ENCODE measurements around the gene NAMPT.

The NAMPT gene

DNA sequence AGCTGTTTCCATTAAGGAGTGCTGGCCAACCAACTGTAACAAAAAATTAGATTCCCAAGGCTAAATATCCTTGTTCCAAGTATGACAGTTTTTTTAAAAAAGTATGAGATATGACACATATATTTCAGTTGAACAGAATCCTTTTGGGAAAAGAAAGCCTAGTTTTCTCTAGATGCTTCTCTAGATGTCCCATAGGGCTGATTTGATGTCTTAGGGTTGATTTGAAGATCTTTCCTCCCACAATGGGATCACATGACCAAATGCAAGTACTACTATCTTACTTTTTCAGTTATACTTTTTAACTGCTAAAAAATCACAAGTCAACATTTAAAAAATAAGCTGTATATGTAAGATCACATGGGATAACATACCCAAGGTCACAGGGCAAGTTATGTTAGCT is 3.7 kb downstream of the NAMPT start:
- no peak overlapping the region for H3K27ac ChIP-seq
- TF ChIP-seq ZFX (IDR thresholded peaks at IDR 0.05; ENCODE audit: borderline replicate concordance) = no peak
- TF ChIP-seq, protein P1, sequence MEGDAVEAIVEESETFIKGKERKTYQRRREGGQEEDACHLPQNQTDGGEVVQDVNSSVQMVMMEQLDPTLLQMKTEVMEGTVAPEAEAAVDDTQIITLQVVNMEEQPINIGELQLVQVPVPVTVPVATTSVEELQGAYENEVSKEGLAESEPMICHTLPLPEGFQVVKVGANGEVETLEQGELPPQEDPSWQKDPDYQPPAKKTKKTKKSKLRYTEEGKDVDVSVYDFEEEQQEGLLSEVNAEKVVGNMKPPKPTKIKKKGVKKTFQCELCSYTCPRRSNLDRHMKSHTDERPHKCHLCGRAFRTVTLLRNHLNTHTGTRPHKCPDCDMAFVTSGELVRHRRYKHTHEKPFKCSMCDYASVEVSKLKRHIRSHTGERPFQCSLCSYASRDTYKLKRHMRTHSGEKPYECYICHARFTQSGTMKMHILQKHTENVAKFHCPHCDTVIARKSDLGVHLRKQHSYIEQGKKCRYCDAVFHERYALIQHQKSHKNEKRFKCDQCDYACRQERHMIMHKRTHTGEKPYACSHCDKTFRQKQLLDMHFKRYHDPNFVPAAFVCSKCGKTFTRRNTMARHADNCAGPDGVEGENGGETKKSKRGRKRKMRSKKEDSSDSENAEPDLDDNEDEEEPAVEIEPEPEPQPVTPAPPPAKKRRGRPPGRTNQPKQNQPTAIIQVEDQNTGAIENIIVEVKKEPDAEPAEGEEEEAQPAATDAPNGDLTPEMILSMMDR (IDR thresholded peaks at IDR 0.05) = no peak

GRCh38 chr7:106279425-106280197 is 5.2 kb downstream of the NAMPT start:
- TF ChIP-seq ZFX (IDR thresholded peaks at IDR 0.05; ENCODE audit: borderline replicate concordance) = no peak
- TF ChIP-seq, protein P1 (IDR thresholded peaks at IDR 0.05) = no peak
- H3K27ac ChIP-seq = no peak overlapping the region

- TF ChIP-seq ZFX (IDR thresholded peaks at IDR 0.05; ENCODE audit: borderline replicate concordance) = no peak
- TF ChIP-seq, protein P1 (IDR thresholded peaks at IDR 0.05) = no peak
- no peak overlapping the region for H3K27ac ChIP-seq
These were observed 6.1 kb downstream of the NAMPT start for GRCh38 chr7:106278695-106279094.

DNA sequence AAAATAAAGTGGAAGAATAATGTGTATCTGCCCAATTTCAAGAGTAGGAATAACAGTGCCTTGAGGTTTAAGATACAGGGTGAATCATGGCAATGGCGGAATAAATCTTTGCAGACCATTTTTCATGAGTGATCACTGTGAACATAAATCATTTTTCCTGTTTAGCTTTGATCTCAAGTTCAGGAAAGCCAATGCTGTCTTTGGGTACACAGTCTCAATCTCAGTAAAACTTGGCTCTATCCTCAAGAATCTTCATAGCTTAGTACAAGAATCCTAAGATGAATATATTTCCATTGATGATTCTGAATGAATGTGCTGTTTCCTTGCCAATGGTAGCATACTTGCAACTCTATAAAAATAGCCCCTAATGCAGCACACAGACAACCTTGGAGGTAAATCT is 6.8 kb downstream of the NAMPT start:
- TF ChIP-seq ZFX (IDR thresholded peaks at IDR 0.05; ENCODE audit: borderline replicate concordance) = no peak
- TF ChIP-seq, protein P1 (IDR thresholded peaks at IDR 0.05) = no peak
- H3K27ac ChIP-seq = no peak overlapping the region

- no peak for TF ChIP-seq ZFX (IDR thresholded peaks at IDR 0.05; ENCODE audit: borderline replicate concordance)
- TF ChIP-seq, protein P1 (IDR thresholded peaks at IDR 0.05) = no peak
- no peak overlapping the region for H3K27ac ChIP-seq
These were observed 8.3 kb downstream of the NAMPT start for GRCh38 chr7:106276513-106276912.

DNA sequence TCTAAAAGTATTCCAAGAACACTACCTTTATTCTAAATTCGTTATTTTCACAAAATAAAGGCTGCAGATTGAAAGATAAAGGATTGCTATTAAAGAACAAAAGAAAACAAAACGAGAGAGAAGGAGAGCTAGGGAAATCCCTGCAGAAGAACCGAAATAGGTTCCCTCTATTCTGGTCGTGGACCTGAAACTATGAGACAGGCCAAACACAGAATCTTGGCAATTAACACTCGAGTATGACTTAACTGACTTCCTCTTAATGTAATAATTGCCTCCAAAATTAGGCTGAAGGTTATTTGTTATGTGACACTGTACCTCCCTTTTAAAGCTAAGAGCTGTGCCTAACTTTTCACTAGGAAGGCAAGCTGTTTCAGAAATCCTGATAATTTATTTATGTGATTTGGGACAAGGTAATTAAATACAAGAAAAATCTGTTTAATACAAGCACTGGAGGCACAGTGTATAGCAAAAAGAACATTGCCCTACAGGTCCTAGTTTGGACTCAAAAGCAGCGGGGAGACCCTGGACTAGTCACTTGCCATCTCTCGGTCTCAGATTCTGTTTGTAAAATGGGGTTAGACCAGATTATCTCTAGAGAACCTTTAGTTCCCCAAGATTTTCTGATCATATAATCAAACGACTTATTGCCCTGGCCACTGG is 11.6 kb downstream of the NAMPT start:
- H3K27ac ChIP-seq = no peak overlapping the region
- no peak for TF ChIP-seq ZFX (IDR thresholded peaks at IDR 0.05; ENCODE audit: borderline replicate concordance)
- TF ChIP-seq, protein P1 (IDR thresholded peaks at IDR 0.05) = no peak
